NCI-H1048 (cell line): ENCODE measurements around the gene ATP11C.
"Not testable (repeated sequence)": the region's sequence is repeated elsewhere in the genome, so short reads cannot be mapped to it uniquely, and the experiment has no call there.

Source experiments
- DNase-seq: peaks from one replicate; lab custom pipeline; 2025; lab: John Stamatoyannopoulos, UW

Gene ATP11C

GRCh38 chrX:139856826-139857225, 76.0 kb downstream of the ATP11C start:
- not testable (repeated sequence) for DNase-seq

GRCh38 chrX:139851730-139852129, 81.1 kb downstream of the ATP11C start:
- no peak for DNase-seq

- DNase-seq: no peak
Observed at GRCh38 chrX:139850968-139851367, 81.9 kb downstream of the ATP11C start.

GRCh38 chrX:139844884-139845283, 88.0 kb downstream of the ATP11C start:
- DNase-seq: no peak

- DNase-seq: no peak
Observed at GRCh38 chrX:139844163-139844562, 88.7 kb downstream of the ATP11C start.

- no peak for DNase-seq
Observed at GRCh38 chrX:139842326-139843185, 90.3 kb downstream of the ATP11C start.

GRCh38 chrX:139836335-139836734, 96.5 kb downstream of the ATP11C start:
- not testable (repeated sequence) for DNase-seq

- DNase-seq: no peak
Observed at GRCh38 chrX:139834879-139835278, 98.0 kb downstream of the ATP11C start.

- DNase-seq: no peak
Observed at GRCh38 chrX:139832718-139833309, 100.0 kb downstream of the ATP11C start.

- DNase-seq: no peak
Observed at GRCh38 chrX:139831675-139832456, 101.0 kb downstream of the ATP11C start.

GRCh38 chrX:139831017-139831416, 101.8 kb downstream of the ATP11C start:
- DNase-seq: no peak

GRCh38 chrX:139828830-139829229, 104.0 kb downstream of the ATP11C start:
- DNase-seq: no peak

GRCh38 chrX:139828033-139828432, 104.8 kb downstream of the ATP11C start:
- no peak for DNase-seq

- peak; percentile 18 for DNase-seq
Observed at GRCh38 chrX:139826065-139827044, 106.5 kb downstream of the ATP11C start.

GRCh38 chrX:139825618-139826017, 107.2 kb downstream of the ATP11C start:
- DNase-seq: no peak

GRCh38 chrX:139823806-139824205, 109.0 kb downstream of the ATP11C start:
- DNase-seq: no peak

GRCh38 chrX:139820358-139820984, 112.4 kb downstream of the ATP11C start:
- DNase-seq: no peak

GRCh38 chrX:139816204-139816603, 116.6 kb downstream of the ATP11C start:
- no peak for DNase-seq

- no peak for DNase-seq
Observed at GRCh38 chrX:139815771-139816170, 117.1 kb downstream of the ATP11C start.

- no peak for DNase-seq
Observed at GRCh38 chrX:139811942-139812629, 120.8 kb downstream of the ATP11C start.
